Neural crest cell (in vitro differentiated cells): ENCODE measurements around the gene PI4KA. TPM values are rescaled to one million over a fixed set of nuclear protein-coding genes. Genes with fewer than 3 reads are reported as not detected.
"Not testable (repeated sequence)": the region's sequence is repeated elsewhere in the genome, so short reads cannot be mapped to it uniquely, and the experiment has no call there.

ENCODE experiments used
- DNase-seq: peaks from one replicate; pipeline ENCODE4 v3.0.0; 2021; ENCODE audit warnings: low read depth, mixed read lengths, low spot score
- H3K27ac Mint-ChIP-seq: one replicate; pipeline ENCODE4 v1.8.0; 2021; ENCODE audit warnings: mild to moderate bottlenecking, mixed read lengths; ENCODE audit not compliant: unreplicated experiment
- H3K27me3 Mint-ChIP-seq: 2 replicates; pipeline ENCODE4 v1.8.0; 2021; ENCODE audit warnings: low read depth, mild to moderate bottlenecking, mixed read lengths
- H3K36me3 Mint-ChIP-seq: 2 replicates; pipeline ENCODE4 v1.8.0; 2021; ENCODE audit warnings: low read depth, mild to moderate bottlenecking, mixed read lengths
- H3K4me1 Mint-ChIP-seq: 2 replicates; pipeline ENCODE4 v1.8.0; 2021; ENCODE audit warnings: mixed read lengths
- H3K4me3 Mint-ChIP-seq: one replicate; pipeline ENCODE4 v1.8.0; 2021; ENCODE audit warnings: mild to moderate bottlenecking, mixed read lengths
- H3K9me3 Mint-ChIP-seq: 2 replicates; pipeline ENCODE4 v1.8.0; 2021; ENCODE audit warnings: mixed read lengths
- CTCF ChIP-seq: fragments of 200-600 bp; sonication (generic); conservative IDR thresholded peaks from 2 replicates; pipeline ENCODE4 v1.5.0; 2021; ENCODE audit warnings: antibody characterized with exemption, mild to moderate bottlenecking
- total RNA-seq: library from RNA; stranded (reverse); gene quantifications from 2 replicates; pipeline ENCODE4 v1.2.1, GENCODE V29; 2021

The PI4KA gene
- total RNA-seq, 1 donor from 2014 or later = 85.8 TPM

GRCh38 chr22:20692926-20693325 is 165.7 kb downstream of the PI4KA start:
- H3K4me3 Mint-ChIP-seq, H3K27ac Mint-ChIP-seq, H3K9me3 Mint-ChIP-seq, H3K4me1 Mint-ChIP-seq, DNase-seq, H3K36me3 Mint-ChIP-seq, H3K27me3 Mint-ChIP-seq: not testable (repeated sequence)

GRCh38 chr22:20690586-20691317 is 167.9 kb downstream of the PI4KA start:
- not testable (repeated sequence) for H3K27me3 Mint-ChIP-seq, H3K27ac Mint-ChIP-seq, H3K9me3 Mint-ChIP-seq, H3K4me3 Mint-ChIP-seq, H3K36me3 Mint-ChIP-seq, H3K4me1 Mint-ChIP-seq, DNase-seq

- H3K4me3 Mint-ChIP-seq, H3K27me3 Mint-ChIP-seq, H3K4me1 Mint-ChIP-seq, DNase-seq, H3K27ac Mint-ChIP-seq, H3K36me3 Mint-ChIP-seq, H3K9me3 Mint-ChIP-seq: not testable (repeated sequence)
Measured at GRCh38 chr22:20687356-20688172, 171.0 kb downstream of the PI4KA start.

GRCh38 chr22:20685764-20686163 is 172.8 kb downstream of the PI4KA start:
- not testable (repeated sequence) for DNase-seq, H3K36me3 Mint-ChIP-seq, H3K4me3 Mint-ChIP-seq, H3K9me3 Mint-ChIP-seq, H3K27me3 Mint-ChIP-seq, H3K4me1 Mint-ChIP-seq, H3K27ac Mint-ChIP-seq

- not testable (repeated sequence) for H3K36me3 Mint-ChIP-seq, H3K27ac Mint-ChIP-seq, H3K4me1 Mint-ChIP-seq, DNase-seq, H3K4me3 Mint-ChIP-seq
- Mint-ChIP-seq H3K9me3 (peaks cover 10% of the 10 kb centered on the region), H3K27me3 (peaks cover 15% of the 10 kb centered on the region)
Measured at GRCh38 chr22:20678792-20679435, 179.7 kb downstream of the PI4KA start.

GRCh38 chr22:20677684-20678242 is 180.8 kb downstream of the PI4KA start:
- Mint-ChIP-seq H3K9me3 (peaks cover 10% of the 10 kb centered on the region), H3K27me3 (peaks cover 17% of the 10 kb centered on the region), H3K36me3 (no peaks in the 10 kb centered on the region)

GRCh38 chr22:20675613-20676012 is 183.0 kb downstream of the PI4KA start:
- not testable (repeated sequence) for H3K36me3 Mint-ChIP-seq, H3K4me1 Mint-ChIP-seq, DNase-seq, H3K27ac Mint-ChIP-seq, H3K4me3 Mint-ChIP-seq
- peaks cover 17% of the 10 kb centered on the region for H3K27me3 Mint-ChIP-seq
- peaks cover 10% of the 10 kb centered on the region for H3K9me3 Mint-ChIP-seq

More at GRCh38 chr22:20677684-20678242, 180.8 kb downstream of the PI4KA start:
- Mint-ChIP-seq H3K27ac (no peak overlapping the region), H3K4me3 (no peak overlapping the region), H3K4me1 (no peaks in the 10 kb centered on the region)
- TF ChIP-seq CTCF = no peak
- no peak for DNase-seq

- peaks cover 10% of the 10 kb centered on the region for H3K9me3 Mint-ChIP-seq
- peaks cover 17% of the 10 kb centered on the region for H3K27me3 Mint-ChIP-seq
- H3K27ac Mint-ChIP-seq = no peak overlapping the region
- TF ChIP-seq CTCF = no peak
- no peak overlapping the region for H3K4me3 Mint-ChIP-seq
- H3K4me1 Mint-ChIP-seq = no peaks in the 10 kb centered on the region
- DNase-seq = no peak
- H3K36me3 Mint-ChIP-seq = no peaks in the 10 kb centered on the region
Measured at GRCh38 chr22:20674998-20675397, 183.6 kb downstream of the PI4KA start.
